SH-SY5Y (cell line): ENCODE data around the gene SRP19.

Source experiments
- GATA2 ChIP-seq: IDR thresholded peaks from 2 replicates; pipeline ENCODE4 v1.6.1; 2011; ENCODE audit warnings: mild to moderate bottlenecking, low read depth, low read length
- GATA3 ChIP-seq: IDR thresholded peaks from 2 replicates; pipeline ENCODE4 v1.6.1; 2011; ENCODE audit warnings: low read depth, mild to moderate bottlenecking, low read length, moderate library complexity

DNA sequence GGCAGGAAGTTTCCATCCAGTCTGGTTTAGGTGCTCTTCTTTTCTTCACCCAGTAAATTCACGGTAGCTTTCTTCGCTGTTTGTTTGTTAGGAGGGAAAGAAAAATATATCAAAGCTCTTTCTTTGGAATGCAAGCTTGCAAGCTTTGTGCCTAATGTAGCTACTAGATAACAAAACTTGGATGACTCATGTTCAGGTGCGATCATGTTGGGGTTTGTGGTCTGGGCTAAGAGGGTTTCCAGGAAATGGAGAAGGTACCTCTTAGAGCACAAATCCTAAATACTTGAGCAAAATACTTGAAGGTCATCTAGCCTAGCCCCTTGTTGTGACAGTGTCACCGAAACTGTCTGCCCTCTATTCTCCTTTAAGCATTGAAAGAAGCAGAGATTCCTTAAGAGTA, 17.7 kb downstream of the SRP19 start:
- TF ChIP-seq GATA2 (no peak), GATA3 (no peak)
